ENCODE measurements around the gene CNN3. TPM values are rescaled to one million over a fixed set of nuclear protein-coding genes. Genes with fewer than 3 reads are reported as not detected.

The CNN3 gene
- total RNA-seq, 2 experiments from 2014 or later = 1.1 to 1.4 TPM

DNA sequence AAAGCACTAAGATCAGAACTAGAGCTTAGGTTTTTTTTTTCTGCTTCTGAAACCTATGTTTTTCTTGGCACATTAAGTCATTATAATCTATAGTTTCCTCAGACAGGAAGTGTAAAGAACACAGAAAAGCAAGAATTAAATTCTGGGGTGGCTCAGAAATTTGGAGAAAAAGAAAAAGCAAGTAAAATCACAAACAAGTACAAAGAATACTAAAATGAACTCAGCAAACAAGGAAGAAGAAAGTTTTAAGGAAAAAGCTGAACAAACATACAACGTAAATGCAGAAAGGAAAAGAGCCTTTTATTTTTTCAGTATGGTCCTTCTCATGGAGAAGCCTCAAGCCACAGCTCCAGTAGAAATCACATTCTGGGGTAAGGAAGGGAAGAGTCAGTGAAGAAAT, 8.6 kb upstream of the CNN3 start:
- no peaks in the 10 kb centered on the region for H3K36me3 ChIP-seq (ENCODE audit: insufficient read depth, low read length)
- H3K4me1 ChIP-seq (ENCODE audit: insufficient read depth, low read length) = no peaks in the 10 kb centered on the region
- Mint-ChIP-seq H3K9me3 (no peaks in the 10 kb centered on the region), H3K4me3 (no peak overlapping the region), H3K27me3 (peaks cover 5% of the 10 kb centered on the region), H3K4me1 (ENCODE audit: low read depth) (no peaks in the 10 kb centered on the region), H3K27ac (no peak overlapping the region), H3K36me3 (ENCODE audit: low read depth) (no peaks in the 10 kb centered on the region)
- TF ChIP-seq, protein P1, sequence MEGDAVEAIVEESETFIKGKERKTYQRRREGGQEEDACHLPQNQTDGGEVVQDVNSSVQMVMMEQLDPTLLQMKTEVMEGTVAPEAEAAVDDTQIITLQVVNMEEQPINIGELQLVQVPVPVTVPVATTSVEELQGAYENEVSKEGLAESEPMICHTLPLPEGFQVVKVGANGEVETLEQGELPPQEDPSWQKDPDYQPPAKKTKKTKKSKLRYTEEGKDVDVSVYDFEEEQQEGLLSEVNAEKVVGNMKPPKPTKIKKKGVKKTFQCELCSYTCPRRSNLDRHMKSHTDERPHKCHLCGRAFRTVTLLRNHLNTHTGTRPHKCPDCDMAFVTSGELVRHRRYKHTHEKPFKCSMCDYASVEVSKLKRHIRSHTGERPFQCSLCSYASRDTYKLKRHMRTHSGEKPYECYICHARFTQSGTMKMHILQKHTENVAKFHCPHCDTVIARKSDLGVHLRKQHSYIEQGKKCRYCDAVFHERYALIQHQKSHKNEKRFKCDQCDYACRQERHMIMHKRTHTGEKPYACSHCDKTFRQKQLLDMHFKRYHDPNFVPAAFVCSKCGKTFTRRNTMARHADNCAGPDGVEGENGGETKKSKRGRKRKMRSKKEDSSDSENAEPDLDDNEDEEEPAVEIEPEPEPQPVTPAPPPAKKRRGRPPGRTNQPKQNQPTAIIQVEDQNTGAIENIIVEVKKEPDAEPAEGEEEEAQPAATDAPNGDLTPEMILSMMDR (IDR thresholded peaks at IDR 0.05) = no peak
- H3K4me3 ChIP-seq (ENCODE audit: low read length) = no peak overlapping the region
- ChIA-PET POLR2A (no interaction called here), CTCF (no interaction called here)
- no peaks in the 10 kb centered on the region for H3K9me3 ChIP-seq (ENCODE audit: control insufficient read depth in 1 of 2, insufficient read depth in 1 of 2, low read length in 2 of 2)
- no peaks in the 10 kb centered on the region for H3K27me3 ChIP-seq (ENCODE audit: control insufficient read depth in 1 of 2, insufficient read depth in 2 of 2, low read length in 2 of 2)
- no peak overlapping the region for H3K27ac ChIP-seq (ENCODE audit: low read depth in 1 of 2, low read length in 2 of 2)
- DNase-seq = no peak
- no peak for ATAC-seq (ENCODE audit: poor library complexity)
- intact Hi-C loops (cut with DNase I, micrococcal nuclease) = no loop called here

GRCh38 chr1:94935034-94935433, 8.1 kb upstream of the CNN3 start:
- Mint-ChIP-seq H3K27me3 (peaks cover 5% of the 10 kb centered on the region), H3K27ac (no peak overlapping the region), H3K4me3 (no peak overlapping the region), H3K9me3 (no peaks in the 10 kb centered on the region), H3K4me1 (ENCODE audit: low read depth) (no peaks in the 10 kb centered on the region), H3K36me3 (ENCODE audit: low read depth) (no peaks in the 10 kb centered on the region)
- ChIA-PET CTCF (no interaction called here), POLR2A (no interaction called here)
- ATAC-seq (ENCODE audit: poor library complexity) = no peak
- intact Hi-C loops (cut with DNase I, micrococcal nuclease) = no loop called here
- DNase-seq = no peak
- TF ChIP-seq, protein P1 (IDR thresholded peaks at IDR 0.05) = no peak
- H3K27me3 ChIP-seq (ENCODE audit: control insufficient read depth in 1 of 2, insufficient read depth in 2 of 2, low read length in 2 of 2) = no peaks in the 10 kb centered on the region
- H3K9me3 ChIP-seq (ENCODE audit: control insufficient read depth in 1 of 2, insufficient read depth in 1 of 2, low read length in 2 of 2) = no peaks in the 10 kb centered on the region
- H3K4me1 ChIP-seq (ENCODE audit: insufficient read depth, low read length) = no peaks in the 10 kb centered on the region
- H3K27ac ChIP-seq (ENCODE audit: low read depth in 1 of 2, low read length in 2 of 2) = no peak overlapping the region
- no peak overlapping the region for H3K4me3 ChIP-seq (ENCODE audit: low read length)
- no peaks in the 10 kb centered on the region for H3K36me3 ChIP-seq (ENCODE audit: insufficient read depth, low read length)

- ChIA-PET POLR2A (no interaction called here), CTCF (no interaction called here)
- intact Hi-C loops (cut with DNase I, micrococcal nuclease) = no loop called here
- Histone ChIP-seq H3K4me1 (ENCODE audit: insufficient read depth, low read length) (no peaks in the 10 kb centered on the region), H3K27me3 (ENCODE audit: control insufficient read depth in 1 of 2, insufficient read depth in 2 of 2, low read length in 2 of 2) (no peaks in the 10 kb centered on the region), H3K36me3 (ENCODE audit: insufficient read depth, low read length) (no peaks in the 10 kb centered on the region), H3K9me3 (ENCODE audit: control insufficient read depth in 1 of 2, insufficient read depth in 1 of 2, low read length in 2 of 2) (no peaks in the 10 kb centered on the region), H3K27ac (ENCODE audit: low read depth in 1 of 2, low read length in 2 of 2) (no peak overlapping the region), H3K4me3 (ENCODE audit: low read length) (no peak overlapping the region)
- DNase-seq (no peak), ATAC-seq (ENCODE audit: poor library complexity) (no peak)
- Mint-ChIP-seq H3K27ac (no peak overlapping the region), H3K4me1 (ENCODE audit: low read depth) (no peaks in the 10 kb centered on the region), H3K9me3 (no peaks in the 10 kb centered on the region), H3K4me3 (no peak overlapping the region), H3K27me3 (peaks cover 7% of the 10 kb centered on the region), H3K36me3 (ENCODE audit: low read depth) (no peaks in the 10 kb centered on the region)
- TF ChIP-seq, protein P1 (IDR thresholded peaks at IDR 0.05) = no peak
Measured at GRCh38 chr1:94934551-94934950, 7.6 kb upstream of the CNN3 start.
